Panc1 (cell line): ENCODE results near the gene OR5I1. TPM values are rescaled to one million over a fixed set of nuclear protein-coding genes. Genes with fewer than 3 reads are reported as not detected.

ENCODE experiments used
- ATAC-seq: fragments of 200-7000 bp; cut with Tn5 transposase; 2 replicates; pipeline ENCODE4 v1.9.1; 2020; ENCODE audit warnings: mild to moderate bottlenecking, moderate library complexity
- BruUV-seq: library from RNA; stranded (reverse); fragments of 400-500 nt; replicated peaks from 2 replicates; lab custom pipeline; 2021; lab: Mats Ljungman, UMichigan
- CTCF ChIA-PET: fragments of 300-600 bp; sonication (Branson Sonifier 250); formaldehyde crosslinking; loops from one replicate; lab custom pipeline; 2022; ENCODE audit warnings: antibody characterized with exemption; lab: Charles Lee
- POLR2A ChIA-PET: fragments of 300-600 bp; sonication (Branson Sonifier 250); formaldehyde crosslinking; loops from one replicate; lab custom pipeline; 2022; ENCODE audit warnings: antibody characterized with exemption; lab: Charles Lee
- DNase-seq: peaks from one replicate; pipeline ENCODE4 v3.0.0-alpha.2; 2010; ENCODE audit warnings: low read depth, low spot score
- H3K27ac ChIP-seq: 2 replicates; pipeline ENCODE4 v1.5.1; 2011; ENCODE audit warnings: mild to moderate bottlenecking, low read length, inconsistent platforms
- H3K27me3 ChIP-seq: fragments of 200-500 bp; sonication (Bioruptor generic); 2 replicates; pipeline ENCODE4 v1.6.0; 2014; ENCODE audit warnings: low read length, inconsistent platforms; ENCODE audit not compliant: control insufficient read depth, insufficient read depth
- H3K36me3 ChIP-seq: fragments of 200-500 bp; sonication (Bioruptor generic); 2 replicates; pipeline ENCODE4 v1.5.1; 2014; ENCODE audit warnings: inconsistent platforms, mild to moderate bottlenecking, low read length, moderate library complexity; ENCODE audit not compliant: control insufficient read depth, insufficient read depth
- H3K4me1 ChIP-seq: 2 replicates; pipeline ENCODE4 v1.5.1; 2011; ENCODE audit warnings: inconsistent platforms, mild to moderate bottlenecking, low read length, moderate library complexity; ENCODE audit not compliant: control insufficient read depth, insufficient read depth
- H3K4me3 ChIP-seq, 2 experiments: 2 replicates each; pipeline ENCODE4 v1.5.1; 2011 to 2012; ENCODE audit warnings: low read depth in 2 of 2, low read length in 2 of 2, mild to moderate bottlenecking in 2 of 2, inconsistent platforms in 1 of 2, moderate library complexity in 1 of 2
- H3K9me3 ChIP-seq: fragments of 200-500 bp; sonication (Bioruptor generic); 2 replicates; pipeline ENCODE4 v1.5.1; 2014; ENCODE audit warnings: low read depth, mild to moderate bottlenecking, inconsistent platforms, low read length, moderate library complexity; ENCODE audit not compliant: control insufficient read depth, insufficient read depth
- POLR2AphosphoS5 ChIP-seq: IDR thresholded peaks from 2 replicates; pipeline ENCODE4 v1.6.1; 2012; ENCODE audit warnings: mild to moderate bottlenecking, low read depth, low read length, moderate library complexity
- SIN3A ChIP-seq: IDR thresholded peaks from 2 replicates; pipeline ENCODE4 v1.6.1; 2012; ENCODE audit warnings: low read depth, mild to moderate bottlenecking, low read length, moderate library complexity, borderline replicate concordance; ENCODE audit not compliant: insufficient read depth
- TCF7L2 ChIP-seq: IDR thresholded peaks from 2 replicates; pipeline ENCODE4 v1.6.1; 2011; ENCODE audit warnings: mild to moderate bottlenecking, low read depth, low read length, inconsistent platforms
- in situ Hi-C: cut with HindIII; loops from 2 replicates; pipeline ENCODE4 v1.10.0; 2016; ENCODE audit warnings: low sequenced_read_pairs, low pct_unique_long_range_greater_than_20kb
- intact Hi-C: fragments of 100-400 bp; cut with micrococcal nuclease; formaldehyde crosslinking; loops from one replicate; pipeline ENCODE4 v1.10.0; 2022; ENCODE audit not compliant: unreplicated experiment
- total RNA-seq: library from RNA; stranded (reverse); gene quantifications from one replicate; pipeline ENCODE4 v1.2.1, GENCODE V29; 2021; ENCODE audit not compliant: unreplicated experiment
- TF ChIP-seq, protein P1 (sequence below): fragments of 450-650 bp; IDR thresholded peaks from 2 replicates; pipeline ENCODE4 v1.5.1; 2017; ENCODE audit warnings: mild to moderate bottlenecking
- TF ChIP-seq, protein P2 (sequence below), 2 experiments: IDR thresholded peaks; 2 replicates each; pipeline ENCODE4 v1.6.1; 2011 to 2012; ENCODE audit warnings: low read depth in 2 of 2, control low read depth in 1 of 2, low read length in 1 of 2, mild to moderate bottlenecking in 1 of 2, moderate library complexity in 1 of 2; ENCODE audit not compliant: insufficient read depth in 1 of 2

Gene OR5I1
- total RNA-seq, 1 experiment from 2014 or later, result not detected

DNA sequence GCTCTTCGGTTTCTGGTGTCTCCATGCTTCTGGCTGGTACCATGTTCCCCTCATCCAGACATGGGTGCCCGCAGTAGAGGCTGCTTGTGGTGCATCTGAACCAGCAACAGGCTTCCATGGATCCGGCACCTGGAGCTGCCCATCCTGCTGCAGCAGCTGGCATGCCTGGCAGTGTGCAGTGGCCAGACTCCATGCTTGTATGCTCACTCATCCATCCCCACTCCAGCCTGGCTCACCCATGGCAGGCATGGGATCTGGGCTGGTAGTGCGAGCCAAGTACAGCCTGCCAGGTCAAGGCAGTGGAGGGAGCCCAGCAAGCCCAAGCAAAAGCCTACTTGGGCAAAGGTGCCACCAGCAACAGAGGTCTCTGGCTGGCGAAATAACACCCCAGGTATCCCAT, 15.7 kb downstream of the OR5I1 start:
- ChIA-PET POLR2A (no interaction called here), CTCF (no interaction called here)
- DNase-seq (no peak), ATAC-seq (no peak)
- Histone ChIP-seq H3K4me1 (no peaks in the 10 kb centered on the region), H3K27me3 (no peaks in the 10 kb centered on the region), H3K4me3 (no peak overlapping the region), H3K36me3 (no peaks in the 10 kb centered on the region), H3K27ac (no peak overlapping the region), H3K9me3 (no peaks in the 10 kb centered on the region)
- BruUV-seq, result no TSS peak
- in situ Hi-C loops (no loop called here), intact Hi-C loops (no loop called here)
- TF ChIP-seq, protein P1, sequence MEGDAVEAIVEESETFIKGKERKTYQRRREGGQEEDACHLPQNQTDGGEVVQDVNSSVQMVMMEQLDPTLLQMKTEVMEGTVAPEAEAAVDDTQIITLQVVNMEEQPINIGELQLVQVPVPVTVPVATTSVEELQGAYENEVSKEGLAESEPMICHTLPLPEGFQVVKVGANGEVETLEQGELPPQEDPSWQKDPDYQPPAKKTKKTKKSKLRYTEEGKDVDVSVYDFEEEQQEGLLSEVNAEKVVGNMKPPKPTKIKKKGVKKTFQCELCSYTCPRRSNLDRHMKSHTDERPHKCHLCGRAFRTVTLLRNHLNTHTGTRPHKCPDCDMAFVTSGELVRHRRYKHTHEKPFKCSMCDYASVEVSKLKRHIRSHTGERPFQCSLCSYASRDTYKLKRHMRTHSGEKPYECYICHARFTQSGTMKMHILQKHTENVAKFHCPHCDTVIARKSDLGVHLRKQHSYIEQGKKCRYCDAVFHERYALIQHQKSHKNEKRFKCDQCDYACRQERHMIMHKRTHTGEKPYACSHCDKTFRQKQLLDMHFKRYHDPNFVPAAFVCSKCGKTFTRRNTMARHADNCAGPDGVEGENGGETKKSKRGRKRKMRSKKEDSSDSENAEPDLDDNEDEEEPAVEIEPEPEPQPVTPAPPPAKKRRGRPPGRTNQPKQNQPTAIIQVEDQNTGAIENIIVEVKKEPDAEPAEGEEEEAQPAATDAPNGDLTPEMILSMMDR, result no peak

DNA sequence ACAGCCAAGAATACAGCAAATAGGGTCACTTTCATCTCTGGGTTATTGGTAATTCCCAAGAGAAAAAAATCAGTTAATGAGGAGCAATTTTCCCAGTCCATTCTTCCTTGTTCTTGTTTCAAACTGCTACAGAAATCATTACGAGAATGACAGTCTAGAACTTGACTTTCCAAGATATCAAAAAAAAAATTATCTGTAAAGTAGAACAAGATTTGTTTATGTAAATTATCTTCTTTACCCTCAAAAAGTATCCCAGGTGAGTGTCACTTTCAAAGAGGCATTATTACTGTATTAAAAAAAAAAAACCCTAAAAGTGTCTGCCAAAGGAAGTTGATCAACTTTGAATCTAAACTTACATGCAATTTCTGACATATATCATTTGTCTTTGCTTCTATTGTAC, 21.7 kb downstream of the OR5I1 start, which contains the start of gene OR5W2:
OR5W2 (minus strand) TSS at position 101 of the 400 bp plus-strand sequence; CDS start at position 101, 0 bp downstream.
- DNase-seq (no peak), ATAC-seq (no peak)
- in situ Hi-C loops (no loop called here), intact Hi-C loops (no loop called here)
- Histone ChIP-seq H3K9me3 (no peaks in the 10 kb centered on the region), H3K27me3 (no peaks in the 10 kb centered on the region), H3K27ac (no peak within 1 kb of the TSS), H3K4me1 (no peaks in the 10 kb centered on the region), H3K36me3 (no peaks in the 10 kb centered on the region), H3K4me3 (no peak within 1 kb of the TSS)
- ChIA-PET CTCF (no interaction called here), POLR2A (no interaction called here)
- no TSS peak for BruUV-seq
- TF ChIP-seq, protein P1, result no peak
- TF ChIP-seq TCF7L2, result no peak
- TF ChIP-seq, protein P2, sequence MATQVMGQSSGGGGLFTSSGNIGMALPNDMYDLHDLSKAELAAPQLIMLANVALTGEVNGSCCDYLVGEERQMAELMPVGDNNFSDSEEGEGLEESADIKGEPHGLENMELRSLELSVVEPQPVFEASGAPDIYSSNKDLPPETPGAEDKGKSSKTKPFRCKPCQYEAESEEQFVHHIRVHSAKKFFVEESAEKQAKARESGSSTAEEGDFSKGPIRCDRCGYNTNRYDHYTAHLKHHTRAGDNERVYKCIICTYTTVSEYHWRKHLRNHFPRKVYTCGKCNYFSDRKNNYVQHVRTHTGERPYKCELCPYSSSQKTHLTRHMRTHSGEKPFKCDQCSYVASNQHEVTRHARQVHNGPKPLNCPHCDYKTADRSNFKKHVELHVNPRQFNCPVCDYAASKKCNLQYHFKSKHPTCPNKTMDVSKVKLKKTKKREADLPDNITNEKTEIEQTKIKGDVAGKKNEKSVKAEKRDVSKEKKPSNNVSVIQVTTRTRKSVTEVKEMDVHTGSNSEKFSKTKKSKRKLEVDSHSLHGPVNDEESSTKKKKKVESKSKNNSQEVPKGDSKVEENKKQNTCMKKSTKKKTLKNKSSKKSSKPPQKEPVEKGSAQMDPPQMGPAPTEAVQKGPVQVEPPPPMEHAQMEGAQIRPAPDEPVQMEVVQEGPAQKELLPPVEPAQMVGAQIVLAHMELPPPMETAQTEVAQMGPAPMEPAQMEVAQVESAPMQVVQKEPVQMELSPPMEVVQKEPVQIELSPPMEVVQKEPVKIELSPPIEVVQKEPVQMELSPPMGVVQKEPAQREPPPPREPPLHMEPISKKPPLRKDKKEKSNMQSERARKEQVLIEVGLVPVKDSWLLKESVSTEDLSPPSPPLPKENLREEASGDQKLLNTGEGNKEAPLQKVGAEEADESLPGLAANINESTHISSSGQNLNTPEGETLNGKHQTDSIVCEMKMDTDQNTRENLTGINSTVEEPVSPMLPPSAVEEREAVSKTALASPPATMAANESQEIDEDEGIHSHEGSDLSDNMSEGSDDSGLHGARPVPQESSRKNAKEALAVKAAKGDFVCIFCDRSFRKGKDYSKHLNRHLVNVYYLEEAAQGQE (IDR thresholded peaks at IDR 0.05; ENCODE audit: insufficient read depth in 1 of 2, low read depth in 2 of 2, low read length in 1 of 2), result no peak

DNA sequence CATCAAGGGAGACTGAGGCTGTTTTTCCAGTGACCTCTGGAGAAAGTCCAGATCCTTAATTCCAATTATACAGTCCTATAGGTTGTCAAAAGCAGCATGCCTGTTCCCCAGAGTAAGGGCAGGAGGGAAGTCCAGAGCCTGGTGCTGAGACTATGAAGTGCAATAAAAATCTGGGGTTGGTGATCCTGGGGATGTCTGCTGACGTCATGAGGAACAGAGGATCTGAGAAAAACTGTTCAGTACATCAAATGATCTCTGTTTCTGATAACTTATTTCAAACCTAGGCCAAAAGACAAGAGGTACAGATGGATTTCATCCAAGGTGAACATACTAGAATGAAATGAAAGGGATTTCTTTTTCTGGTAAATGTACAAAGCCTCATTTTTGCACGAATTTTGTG, 33.9 kb downstream of the OR5I1 start:
- H3K4me1 ChIP-seq, result no peaks in the 10 kb centered on the region
- TF ChIP-seq SIN3A (no peak), POLR2AphosphoS5 (no peak), TCF7L2 (no peak)
- TF ChIP-seq, protein P1, result no peak
- TF ChIP-seq, protein P2 (IDR thresholded peaks at IDR 0.05; ENCODE audit: insufficient read depth in 1 of 2, low read depth in 2 of 2, low read length in 1 of 2), result no peak
- intact Hi-C loops, result no loop called here
- in situ Hi-C loops, result no loop called here
- DNase-seq, result no peak
- no peaks in the 10 kb centered on the region for H3K9me3 ChIP-seq
- BruUV-seq, result no TSS peak
- CTCF ChIA-PET, result no interaction called here
- H3K4me3 ChIP-seq, result no peak overlapping the region
- H3K36me3 ChIP-seq, result no peaks in the 10 kb centered on the region
- no peaks in the 10 kb centered on the region for H3K27me3 ChIP-seq
- no peak overlapping the region for H3K27ac ChIP-seq
- POLR2A ChIA-PET, result no interaction called here
- ATAC-seq, result no peak
